SK-N-SH treated with all-trans-retinoic acid at 6 μM for 48 hours (cell line): Measurements from ENCODE around the gene IMMT.

ENCODE experiments used
- ATAC-seq: fragments of 200-7000 bp; cut with Tn5 transposase; 3 replicates; pipeline ENCODE4 v1.9.1; 2020; ENCODE audit warnings: mild to moderate bottlenecking, moderate library complexity
- ARNTL ChIP-seq: fragments of 450-650 bp; formaldehyde crosslinking; IDR thresholded peaks from 2 replicates; pipeline ENCODE4 v1.5.0; 2020; ENCODE audit warnings: low read depth, mild to moderate bottlenecking, moderate library complexity, borderline replicate concordance
- BACH2 ChIP-seq: fragments of 250-450 bp; sonication (Bioruptor Pico); IDR thresholded peaks from 2 replicates; pipeline ENCODE4 v1.9.0; 2021; ENCODE audit warnings: mild to moderate bottlenecking, borderline replicate concordance
- CREB5 ChIP-seq: fragments of 250-450 bp; sonication (Bioruptor Pico); IDR thresholded peaks from 2 replicates; pipeline ENCODE4 v1.5.1; 2020; ENCODE audit warnings: low read depth, mild to moderate bottlenecking, moderate library complexity
- ESRRG ChIP-seq: fragments of 250-450 bp; sonication (Bioruptor Pico); IDR thresholded peaks from 2 replicates; pipeline ENCODE4 v1.6.1; 2021; ENCODE audit warnings: mild to moderate bottlenecking
- GLIS3 ChIP-seq: fragments of 250-450 bp; sonication (Bioruptor Pico); IDR thresholded peaks from 2 replicates; pipeline ENCODE4 v1.5.0; 2020; ENCODE audit warnings: mild to moderate bottlenecking, moderate library complexity
- ISL1 ChIP-seq: fragments of 250-450 bp; sonication (Bioruptor Pico); IDR thresholded peaks from 2 replicates; pipeline ENCODE4 v2.1.2; 2022; ENCODE audit warnings: mild to moderate bottlenecking, moderate library complexity
- OSR1 ChIP-seq: fragments of 250-450 bp; sonication (Bioruptor Pico); IDR thresholded peaks from 2 replicates; pipeline ENCODE4 v1.8.0; 2022; ENCODE audit warnings: moderate library complexity, mild to moderate bottlenecking, inconsistent platforms
- PATZ1 ChIP-seq: fragments of 250-450 bp; sonication (Bioruptor Pico); IDR thresholded peaks from 2 replicates; pipeline ENCODE4 v1.8.0; 2020; ENCODE audit warnings: mild to moderate bottlenecking, moderate library complexity, borderline replicate concordance
- POU6F1 ChIP-seq: fragments of 250-450 bp; sonication (Bioruptor Pico); IDR thresholded peaks from 2 replicates; pipeline ENCODE4 v1.8.0; 2021; ENCODE audit warnings: low read depth, mild to moderate bottlenecking, moderate library complexity, borderline replicate concordance
- PPARA ChIP-seq: fragments of 250-450 bp; sonication (Bioruptor Pico); IDR thresholded peaks from 2 replicates; pipeline ENCODE4 v1.5.0; 2020; ENCODE audit warnings: mild to moderate bottlenecking, borderline replicate concordance
- RARB ChIP-seq: fragments of 250-450 bp; sonication (Bioruptor Pico); IDR thresholded peaks from 2 replicates; pipeline ENCODE4 v1.8.0; 2021; ENCODE audit warnings: mild to moderate bottlenecking, moderate library complexity
- TCF4 ChIP-seq: fragments of 250-450 bp; sonication (Bioruptor Pico); IDR thresholded peaks from 2 replicates; pipeline ENCODE4 v1.8.0; 2021; ENCODE audit warnings: mild to moderate bottlenecking, moderate library complexity, borderline replicate concordance
- TOX ChIP-seq: fragments of 250-450 bp; sonication (Bioruptor Pico); IDR thresholded peaks from 2 replicates; pipeline ENCODE4 v1.8.0; 2021; ENCODE audit warnings: mild to moderate bottlenecking, moderate library complexity, borderline replicate concordance
- TSHZ2 ChIP-seq: fragments of 250-450 bp; sonication (Bioruptor Pico); IDR thresholded peaks from 2 replicates; pipeline ENCODE4 v1.5.0; 2020; ENCODE audit warnings: mild to moderate bottlenecking, moderate library complexity
- ZC3H10 ChIP-seq: fragments of 250-450 bp; sonication (Bioruptor Pico); IDR thresholded peaks from 2 replicates; pipeline ENCODE4 v1.5.1; 2021; ENCODE audit warnings: mild to moderate bottlenecking, moderate library complexity
- ZFP3 ChIP-seq: fragments of 250-450 bp; sonication (Bioruptor Pico); IDR thresholded peaks from 2 replicates; pipeline ENCODE4 v1.5.0; 2020; ENCODE audit warnings: mild to moderate bottlenecking, moderate library complexity
- ZNF565 ChIP-seq: fragments of 450-650 bp; formaldehyde crosslinking; conservative IDR thresholded peaks from 2 replicates; pipeline ENCODE4 v1.5.0; 2020; ENCODE audit warnings: low read depth, mild to moderate bottlenecking, moderate library complexity
- ZNF70 ChIP-seq: fragments of 450-650 bp; formaldehyde crosslinking; IDR thresholded peaks from 2 replicates; pipeline ENCODE4 v1.5.0; 2020; ENCODE audit warnings: mild to moderate bottlenecking, moderate library complexity
- ZNF8 ChIP-seq: fragments of 450-650 bp; formaldehyde crosslinking; IDR thresholded peaks from 2 replicates; pipeline ENCODE4 v1.5.0; 2020; ENCODE audit warnings: mild to moderate bottlenecking, moderate library complexity

Gene IMMT

GRCh38 chr2:86105969-86106945 is 89.0 kb downstream of the IMMT start, which contains the start of gene PTCD3:
Gene PTCD3 (plus strand): TSS chr2:86106235. CDS start chr2:86106248, 13 bp downstream.
- TF ChIP-seq ESRRG (no peak), RARB (CRISPR knock-in tag) (no peak), OSR1 (CRISPR knock-in tag) (no peak), ZC3H10 (CRISPR knock-in tag) (no peak), TCF4 (CRISPR knock-in tag) (no peak; the same call in 1 of the 2 replicates), GLIS3 (CRISPR knock-in tag) (no peak), TOX (CRISPR knock-in tag) (no peak), ISL1 (CRISPR knock-in tag) (no peak), ARNTL (CRISPR knock-in tag) (no peak), POU6F1 (CRISPR knock-in tag) (no peak), ZFP3 (CRISPR knock-in tag) (no peak), ZNF70 (CRISPR knock-in tag) (no peak), PATZ1 (CRISPR knock-in tag) (no peak), PPARA (CRISPR knock-in tag) (no peak), CREB5 (no peak), BACH2 (no peak)
- TF ChIP-seq, all 23 proteins: peak for 0
- ATAC-seq, result peak; percentile 96

GRCh38 chr2:86105252-86105968 is 89.9 kb downstream of the IMMT start, which contains the start of gene POLR1A:
Gene POLR1A (minus strand): TSS chr2:86105886. CDS start chr2:86105776, 110 bp downstream.
- TF ChIP-seq ARNTL (CRISPR knock-in tag), result no peak
- no peak for TF ChIP-seq ZNF8 (CRISPR knock-in tag)
- TF ChIP-seq BACH2, result no peak
- 0 out of 2 replicates have a peak, but pooled peaks have one; percentile 24 for TF ChIP-seq TSHZ2
- ATAC-seq, result peak; percentile 98

DNA sequence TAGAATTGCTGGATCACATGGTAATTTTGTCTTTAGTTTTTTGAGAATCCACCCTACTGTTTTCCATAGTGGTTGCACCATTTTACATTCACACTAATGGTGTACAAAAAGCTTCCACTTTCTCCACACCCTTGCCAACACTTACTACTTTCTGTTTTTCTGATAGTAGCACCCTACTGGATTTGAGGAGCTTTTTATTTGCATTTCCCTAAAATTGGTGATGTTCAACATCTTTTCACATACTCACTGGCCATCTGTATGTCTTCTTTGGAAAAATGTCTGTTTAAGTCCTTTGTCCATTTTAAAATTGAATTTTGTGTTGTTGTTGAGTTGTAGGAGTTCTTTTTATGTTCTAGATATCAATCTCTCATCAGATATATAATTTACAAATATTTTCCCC is 93.1 kb downstream of the IMMT start:
- TF ChIP-seq ZFP3 (CRISPR knock-in tag) (peak; percentile 85), BACH2 (no peak), CREB5 (no peak), ZNF565 (CRISPR knock-in tag) (no peak), TCF4 (CRISPR knock-in tag) (no peak)
- no peak for ATAC-seq
